SK-MEL-5 (cell line): ENCODE data around the gene IRAK2. TPM values are rescaled to one million over a fixed set of nuclear protein-coding genes. Genes with fewer than 3 reads are reported as not detected.
"Not testable (repeated sequence)": the region's sequence is repeated elsewhere in the genome, so short reads cannot be mapped to it uniquely, and the experiment has no call there.

ENCODE experiments used
- DNase-seq: peaks from one replicate; pipeline ENCODE4 v3.0.0-alpha.2; 2016; ENCODE audit warnings: low read depth, low spot score
- in situ Hi-C: cut with HindIII; loops from 2 replicates; pipeline ENCODE4 v1.10.0; 2016; ENCODE audit warnings: low sequenced_read_pairs, high pct_unique_total_duplicates, low pct_unique_long_range_greater_than_20kb
- polyA plus RNA-seq, 2 experiments: library from polyadenylated mRNA; depleted of rRNA; stranded (reverse); fragments of >200 nt; gene quantifications; 2 replicates each; pipeline ENCODE4 v1.2.3, GENCODE V29; 2015
- total RNA-seq: library from RNA; depleted of rRNA; stranded (reverse); fragments of >200 nt; shearing (Covaris generic); gene quantifications from 2 replicates; pipeline ENCODE4 v1.2.3, GENCODE V29; 2014; rRNA removed

The IRAK2 gene
- total RNA-seq = 1.2 and 1.8 TPM in 2 replicates
- 1.3 and 1.6 TPM in 2 replicates for polyA plus RNA-seq (2015; cell fraction: cytosol; rRNA removed)
- polyA plus RNA-seq (2015; cell fraction: nucleus; rRNA removed) = 0.64 and 1.1 TPM in 2 replicates

GRCh38 chr3:10164546-10165393 is at the start of gene IRAK2:
Gene IRAK2 (plus strand): TSS chr3:10164919. CDS start chr3:10164955, 36 bp downstream.
- in situ Hi-C loops = no loop called here

GRCh38 chr3:10115326-10116137 is 49.2 kb upstream of the IRAK2 start, which contains the start of gene BRK1:
Gene BRK1 (plus strand): TSS chr3:10115675. CDS start chr3:10115702, 27 bp downstream.
- in situ Hi-C loops = no loop called here
- peak; percentile 98 for DNase-seq

More at GRCh38 chr3:10164546-10165393, at the start of gene IRAK2:
- peak; percentile 57 for DNase-seq

GRCh38 chr3:10116138-10116460 is 48.6 kb upstream of the IRAK2 start:
- in situ Hi-C loops = no loop called here
- DNase-seq = peak; percentile 22

- no peak for DNase-seq
- in situ Hi-C loops = no loop called here
These were observed 47.8 kb upstream of the IRAK2 start for GRCh38 chr3:10116928-10117327.

- DNase-seq = peak; percentile 36
- in situ Hi-C loops = no loop called here
These were observed 45.3 kb upstream of the IRAK2 start for GRCh38 chr3:10119376-10119775.

GRCh38 chr3:10121064-10121463 is 43.7 kb upstream of the IRAK2 start:
- in situ Hi-C loops = no loop called here
- no peak for DNase-seq

- in situ Hi-C loops = no loop called here
- DNase-seq = no peak
These were observed 42.0 kb upstream of the IRAK2 start for GRCh38 chr3:10122724-10123123.

- in situ Hi-C loops, DNase-seq: not testable (repeated sequence)
These were observed 28.8 kb upstream of the IRAK2 start for GRCh38 chr3:10135872-10136271.

GRCh38 chr3:10136426-10137005 is 28.2 kb upstream of the IRAK2 start:
- in situ Hi-C loops = no loop called here

GRCh38 chr3:10137178-10137577 is 27.5 kb upstream of the IRAK2 start:
- in situ Hi-C loops = no loop called here
- no peak for DNase-seq

More at GRCh38 chr3:10136426-10137005, 28.2 kb upstream of the IRAK2 start:
- no peak for DNase-seq

- DNase-seq = no peak
- in situ Hi-C loops = no loop called here
These were observed 23.6 kb upstream of the IRAK2 start for GRCh38 chr3:10140996-10141546.

GRCh38 chr3:10142707-10143560 is 21.8 kb upstream of the IRAK2 start:
- no peak for DNase-seq
- in situ Hi-C loops = no loop called here

GRCh38 chr3:10145685-10146084 is 19.0 kb upstream of the IRAK2 start:
- in situ Hi-C loops = no loop called here
- no peak for DNase-seq

GRCh38 chr3:10149226-10149625 is 15.5 kb upstream of the IRAK2 start:
- DNase-seq = no peak
- in situ Hi-C loops = no loop called here

- in situ Hi-C loops = no loop called here
- DNase-seq = no peak
These were observed 13.7 kb upstream of the IRAK2 start for GRCh38 chr3:10150987-10151386.

- no peak for DNase-seq
- in situ Hi-C loops = no loop called here
These were observed 10.2 kb upstream of the IRAK2 start for GRCh38 chr3:10154335-10155122.
